ENCODE results near the gene MIOS. TPM values are rescaled to one million over a fixed set of nuclear protein-coding genes. Genes with fewer than 3 reads are reported as not detected.
A peak's percentile ranks its signal among the peaks of the same experiment; 100 is the strongest.

MIOS gene
- total and polyA plus RNA-seq, 2 of the 4 experiments (the other 2 are of a cell fraction): 10.6 to 32.4 TPM

- BruUV-seq (replicated peaks): no TSS peak
- in situ Hi-C loops (cut with MboI; ENCODE audit: low sequenced_read_pairs): no loop called here
Observed at GRCh38 chr7:7564323-7564780, 2.3 kb upstream of the MIOS start.

More at GRCh38 chr7:7564323-7564780, 2.3 kb upstream of the MIOS start:
- Histone ChIP-seq H3K4me2 (ENCODE audit: low read depth, low read length) (no peak overlapping the region; the same call in 1 of the 2 replicates), H3K4me3 (ENCODE audit: insufficient read depth, low read depth, low read length) (no peak overlapping the region), H2BK120ac (ENCODE audit: low read depth, low read length) (no peak overlapping the region), H4K20me1 (ENCODE audit: insufficient read depth, low read length) (no peaks in the 10 kb centered on the region), H3K4ac (ENCODE audit: low read depth, low read length) (no peak overlapping the region), H3K9me1 (ENCODE audit: insufficient read depth, low read length) (peaks cover 6% of the 10 kb centered on the region; the same call in 1 of the 2 replicates), H3K36me3 (ENCODE audit: control insufficient read depth, insufficient read depth, low read length) (no peaks in the 10 kb centered on the region), H3K9ac (ENCODE audit: low read depth, low read length) (no peak overlapping the region), H3K23ac (ENCODE audit: low read depth, low read length) (no peak overlapping the region), H4K8ac (ENCODE audit: low read depth in 2 of 2, low read length in 2 of 2) (no peak overlapping the region; a peak in 1 of 4 replicates), H3K56ac (ENCODE audit: extremely low read depth, insufficient read depth, low read length) (no peak overlapping the region), H2BK15ac (ENCODE audit: low read depth, low read length) (no peak overlapping the region), H2AFZ (replicated peaks; ENCODE audit: low read length, poor library complexity) (peak overlapping the region; percentile 39), H4K5ac (ENCODE audit: low read depth, low read length) (no peak overlapping the region), H3K27ac (ENCODE audit: insufficient read depth, low read length) (no peak overlapping the region), H3K14ac (replicated peaks; ENCODE audit: low read depth, low read length) (no peak overlapping the region), H3K9me3 (ENCODE audit: control insufficient read depth, insufficient read depth, low read length) (no peaks in the 10 kb centered on the region), H4K91ac (ENCODE audit: insufficient read depth, low read depth, low read length) (no peak overlapping the region), H2BK20ac (ENCODE audit: low read depth, low read length) (no peak overlapping the region), H3K4me1 (ENCODE audit: control insufficient read depth, insufficient read depth, low read length) (peaks cover 4% of the 10 kb centered on the region), H3K18ac (ENCODE audit: low read depth, low read length) (no peak overlapping the region), H2BK5ac (ENCODE audit: low read depth, low read length, poor library complexity, severe bottlenecking) (no peak overlapping the region), H2AK5ac (ENCODE audit: low read depth, low read length) (no peak overlapping the region), H3K27me3 (ENCODE audit: control insufficient read depth, insufficient read depth, low read length) (no peaks in the 10 kb centered on the region), H3K79me1 (ENCODE audit: low read depth in 1 of 2, low read length in 2 of 2) (peaks cover 12 to 19% of the 10 kb centered on the region in 2 experiments), H2AK9ac (replicated peaks; ENCODE audit: low read depth, low read length, poor library complexity) (no peak overlapping the region)
- peak; percentile 76 for DNase-seq
- intact Hi-C loops (cut with micrococcal nuclease) (no loop called here), dilution Hi-C loops (cut with HindIII; ENCODE audit: low sequenced_read_pairs, unreplicated experiment) (no loop called here)
- WGBS, 2 experiments (ENCODE audit: extremely low coverage in 2 of 2, insufficient read length in 1 of 2): 52% methylated on average over 3 of the region's 3 CpGs; no CpG with 5 or more reads in 1 of the 2 experiments
- ATAC-seq (ENCODE audit: low read depth): peak; percentile 31
- POLR2A ChIA-PET (ENCODE audit: unreplicated experiment): no interaction called here
- TF ChIP-seq MAZ (IDR thresholded peaks at IDR 0.05; ENCODE audit: borderline replicate concordance, low read depth, low read length) (no peak), POLR2A (IDR thresholded peaks at IDR 0.05; ENCODE audit: low read depth, low read length) (no peak), NFE2L2 (IDR thresholded peaks at IDR 0.05; ENCODE audit: low read depth, low read length) (no peak), MAFK (IDR thresholded peaks at IDR 0.05; ENCODE audit: low read depth, low read length) (peak; percentile 35; the same call in 1 of the 2 replicates), MXI1 (IDR thresholded peaks at IDR 0.05; ENCODE audit: borderline replicate concordance, low read depth, low read length) (0 out of 2 replicates have a peak, but pooled peaks have one; percentile 12), RFX5 (IDR thresholded peaks at IDR 0.05; ENCODE audit: low read depth, low read length) (no peak), FOS (IDR thresholded peaks at IDR 0.05; ENCODE audit: low read depth, low read length) (peak; percentile 63; the same call in 1 of the 2 replicates), RAD21 (IDR thresholded peaks at IDR 0.05; ENCODE audit: low read length) (no peak), RCOR1 (IDR thresholded peaks at IDR 0.05; ENCODE audit: insufficient replicate concordance, low read length) (no peak), CTCF (conservative IDR thresholded peaks at IDR 0.05; ENCODE audit: low read depth, low read length) (no peak), SMC3 (IDR thresholded peaks at IDR 0.05; ENCODE audit: low read depth, low read length) (no peak), ELK1 (IDR thresholded peaks at IDR 0.05; ENCODE audit: borderline replicate concordance, low read depth, low read length) (no peak), CHD1 (IDR thresholded peaks at IDR 0.05; ENCODE audit: low read depth, low read length) (no peak), USF2 (IDR thresholded peaks at IDR 0.05; ENCODE audit: low read depth, low read length) (no peak), BHLHE40 (IDR thresholded peaks at IDR 0.05; ENCODE audit: low read depth, low read length) (no peak), CEBPB (IDR thresholded peaks at IDR 0.05; ENCODE audit: low read depth, low read length) (peak; percentile 76)
- CTCF ChIA-PET: interaction anchor here (0.7 to 1.5 kb wide), 5 partner anchors 9 to 461 kb away, joined by 3 to 5 read pairs (median 3); no protein-coding TSS in a partner anchor
